Stimulated activated CD4-positive, alpha-beta T cell treated with anti-CD3 and anti-CD28 coated beads, Interleukin-1b, Interleukin-23, amount 100 ng/mL, for 4 hours (primary cell): ENCODE measurements around the gene CASKIN2.
"Not testable (repeated sequence)": the region's sequence is repeated elsewhere in the genome, so short reads cannot be mapped to it uniquely, and the experiment has no call there.

Experiments
- DNase-seq, 2 donors: peaks; one replicate each; pipeline ENCODE4 v3.0.0-alpha.2; 2020; ENCODE audit warnings: low read depth in 2 of 2

CASKIN2 gene

GRCh38 chr17:75490953-75491649, 24.2 kb downstream of the CASKIN2 start:
- no peak for DNase-seq

GRCh38 chr17:75490173-75490743, 25.1 kb downstream of the CASKIN2 start:
- DNase-seq, result no peak

- DNase-seq, result no peak
Measured at GRCh38 chr17:75489511-75489955, 25.8 kb downstream of the CASKIN2 start.

GRCh38 chr17:75488693-75489510, 26.4 kb downstream of the CASKIN2 start:
- no peak for DNase-seq

- peak; percentile 7 to 11 for DNase-seq
Measured at GRCh38 chr17:75487351-75488070, 27.8 kb downstream of the CASKIN2 start.

GRCh38 chr17:75486951-75487350, 28.4 kb downstream of the CASKIN2 start:
- no peak for DNase-seq

- no peak for DNase-seq
Measured at GRCh38 chr17:75486151-75486550, 29.2 kb downstream of the CASKIN2 start.

- no peak for DNase-seq
Measured at GRCh38 chr17:75485688-75486087, 29.6 kb downstream of the CASKIN2 start.

GRCh38 chr17:75482098-75482942, 33.0 kb downstream of the CASKIN2 start:
- DNase-seq, result no peak

GRCh38 chr17:75481194-75482068, 33.9 kb downstream of the CASKIN2 start:
- no peak for DNase-seq

- no peak for DNase-seq
Measured at GRCh38 chr17:75480281-75480680, 35.1 kb downstream of the CASKIN2 start.

- DNase-seq, result no peak
Measured at GRCh38 chr17:75478508-75478907, 36.8 kb downstream of the CASKIN2 start.

- not testable (repeated sequence) for DNase-seq
Measured at GRCh38 chr17:75477490-75477862, 37.9 kb downstream of the CASKIN2 start.

GRCh38 chr17:75476752-75477489, 38.4 kb downstream of the CASKIN2 start:
- no peak for DNase-seq

GRCh38 chr17:75476271-75476671, 39.1 kb downstream of the CASKIN2 start:
- no peak for DNase-seq

GRCh38 chr17:75475851-75476250, 39.5 kb downstream of the CASKIN2 start:
- DNase-seq, result no peak

GRCh38 chr17:75475144-75475835, 40.0 kb downstream of the CASKIN2 start:
- DNase-seq, result no peak

GRCh38 chr17:75474736-75475135, 40.6 kb downstream of the CASKIN2 start:
- DNase-seq, result no peak

- no peak for DNase-seq
Measured at GRCh38 chr17:75473246-75473645, 42.1 kb downstream of the CASKIN2 start.
